H1 (cell line): ENCODE data around the gene PARD3. TPM values are rescaled to one million over a fixed set of nuclear protein-coding genes. Genes with fewer than 3 reads are reported as not detected.

Experiments
- CTCF ChIA-PET: fragments of 300-600 bp; sonication (Branson Sonifier 250); formaldehyde crosslinking; loops from one replicate; lab custom pipeline; 2021; ENCODE audit not compliant: partially characterized antibody; lab: Charles Lee
- POLR2A ChIA-PET: fragments of 300-600 bp; sonication (Branson Sonifier 250); formaldehyde crosslinking; loops from one replicate; lab custom pipeline; 2021; ENCODE audit warnings: inconsistent platforms; ENCODE audit not compliant: partially characterized antibody; lab: Charles Lee
- DNase-seq, 2 experiments: peaks; one replicate each; pipeline versions ENCODE4 v3.0.0 to v3.0.0-alpha.2; 2010 to 2022; ENCODE audit warnings: low spot score in 2 of 2, low read depth in 1 of 2, mixed read lengths in 1 of 2
- FAIRE-seq: peaks from 2 replicates; lab custom pipeline; 2011; peaks lifted over from hg19 to GRCh38; lab: Jason Lieb, UNC
- H2AFZ ChIP-seq: 2 replicates; pipeline ENCODE4 v1.8.1; 2012; ENCODE audit warnings: low read length, inconsistent platforms
- H2AK5ac ChIP-seq: 2 replicates; pipeline ENCODE4 v1.6.1; 2013; ENCODE audit warnings: low read depth, low read length
- H2BK120ac ChIP-seq: replicated peaks from 2 replicates; pipeline ENCODE3; 2013; ENCODE audit warnings: low read depth, low read length, inconsistent platforms
- H2BK12ac ChIP-seq: 2 replicates; pipeline ENCODE4 v1.6.1; 2013; ENCODE audit warnings: low read depth, low read length
- H2BK15ac ChIP-seq: 2 replicates; pipeline ENCODE4 v1.6.1; 2013; ENCODE audit warnings: low read length
- H2BK20ac ChIP-seq: 2 replicates; pipeline ENCODE4 v1.6.1; 2013; ENCODE audit warnings: low read length
- H2BK5ac ChIP-seq: 2 replicates; pipeline ENCODE4 v1.6.1; 2013; ENCODE audit warnings: low read depth, low read length
- H3K14ac ChIP-seq: 2 replicates; pipeline ENCODE4 v1.6.1; 2013; ENCODE audit warnings: inconsistent platforms; ENCODE audit not compliant: insufficient read length
- H3K18ac ChIP-seq: 2 replicates; pipeline ENCODE4 v1.6.1; 2013; ENCODE audit warnings: low read length; ENCODE audit errors: extremely low read depth
- H3K23ac ChIP-seq: 2 replicates; pipeline ENCODE4 v1.6.1; 2013; ENCODE audit warnings: inconsistent platforms; ENCODE audit not compliant: insufficient read length
- H3K23me2 ChIP-seq: 2 replicates; pipeline ENCODE4 v1.6.1; 2013; ENCODE audit warnings: low read depth, low read length
- H3K27ac ChIP-seq: 2 replicates; pipeline ENCODE4 v1.6.1; 2011; ENCODE audit warnings: low read depth, low read length, inconsistent platforms
- H3K27me3 ChIP-seq, 4 experiments: replicated peaks in 1 of 4; 1 replicate in 1 of 4; 2 replicates in 3 of 4; pipeline versions ENCODE4 v1.6.1 to v1.8.1; 2011 to 2013; ENCODE audit warnings: low read length in 3 of 4, mild to moderate bottlenecking in 3 of 4, inconsistent platforms in 2 of 4, mixed read lengths in 2 of 4, moderate library complexity in 1 of 4; ENCODE audit not compliant: control insufficient read depth in 3 of 4, insufficient read depth in 3 of 4; ENCODE audit errors: extremely low read depth in 1 of 4
- H3K36me3 ChIP-seq, 4 experiments: 2 replicates each; pipeline versions ENCODE4 v1.6.1 to v1.8.1; 2011 to 2013; ENCODE audit warnings: mild to moderate bottlenecking in 4 of 4, low read length in 3 of 4, moderate library complexity in 2 of 4, control low read depth in 1 of 4, inconsistent platforms in 1 of 4; ENCODE audit not compliant: insufficient read depth in 4 of 4, control insufficient read depth in 2 of 4
- H3K4ac ChIP-seq: replicated peaks from 2 replicates; pipeline ENCODE3; 2013; ENCODE audit warnings: low read length, low read depth, mixed read lengths, inconsistent platforms; ENCODE audit not compliant: insufficient read length
- H3K4me1 ChIP-seq, 4 experiments: replicated peaks in 1 of 4; 1 replicate in 1 of 4; 2 replicates in 3 of 4; pipeline versions ENCODE4 v1.6.1 to v1.8.1; 2011 to 2013; ENCODE audit warnings: low read length in 3 of 4, inconsistent platforms in 2 of 4, mixed read lengths in 1 of 4; ENCODE audit not compliant: insufficient read depth in 4 of 4, control insufficient read depth in 3 of 4
- H3K4me2 ChIP-seq, 2 experiments: 2 replicates each; pipeline versions ENCODE4 v1.6.1 to v1.8.1; 2011 to 2013; ENCODE audit warnings: low read depth in 2 of 2, low read length in 2 of 2, control low read depth in 1 of 2, inconsistent platforms in 1 of 2, mild to moderate bottlenecking in 1 of 2; ENCODE audit not compliant: insufficient read depth in 1 of 2
- H3K4me3 ChIP-seq, 4 experiments: fragments of 200-600, 300-600 bp in 1 of 4; sonication (generic), shearing (Covaris generic), sonication (Bioruptor Twin) in 1 of 4; 2 replicates each; pipeline versions ENCODE4 v1.5.1 to v1.8.1; 2011 to 2016; ENCODE audit warnings: low read length in 4 of 4, low read depth in 3 of 4, control low read depth in 2 of 4, inconsistent platforms in 2 of 4, mild to moderate bottlenecking in 2 of 4, mixed read lengths in 1 of 4, moderate library complexity in 1 of 4; ENCODE audit not compliant: insufficient read depth in 2 of 4; ENCODE audit errors: extremely low read depth in 1 of 4
- H3K56ac ChIP-seq: replicated peaks from 2 replicates; pipeline ENCODE3; 2013; ENCODE audit warnings: low read depth, mild to moderate bottlenecking, mixed read lengths, low read length, inconsistent platforms; ENCODE audit not compliant: insufficient read length
- H3K79me1 ChIP-seq: 2 replicates; pipeline ENCODE4 v1.6.1; 2013; ENCODE audit warnings: low read depth, low read length, control low read depth
- H3K79me2 ChIP-seq, 2 experiments: 2 replicates each; pipeline versions ENCODE4 v1.6.1 to v1.8.1; 2012 to 2013; ENCODE audit warnings: low read length in 2 of 2, mild to moderate bottlenecking in 2 of 2, inconsistent platforms in 1 of 2; ENCODE audit not compliant: insufficient read depth in 2 of 2, control insufficient read depth in 1 of 2
- H3K9ac ChIP-seq, 4 experiments: replicated peaks in 1 of 4; 1 replicate in 1 of 4; 2 replicates in 3 of 4; pipeline versions ENCODE4 v1.6.1 to v1.8.1; 2011 to 2013; ENCODE audit warnings: low read depth in 3 of 4, low read length in 3 of 4, control low read depth in 2 of 4, mild to moderate bottlenecking in 2 of 4, moderate library complexity in 2 of 4, inconsistent platforms in 1 of 4; ENCODE audit errors: extremely low read depth in 1 of 4
- H3K9me3 ChIP-seq, 2 experiments: 2 replicates each; pipeline versions ENCODE4 v1.6.1 to v1.8.1; 2012 to 2013; ENCODE audit warnings: mild to moderate bottlenecking in 2 of 2, moderate library complexity in 2 of 2, control low read depth in 1 of 2, inconsistent platforms in 1 of 2, low read depth in 1 of 2, low read length in 1 of 2, mixed read lengths in 1 of 2; ENCODE audit not compliant: insufficient read depth in 2 of 2
- H4K20me1 ChIP-seq, 2 experiments: replicated peaks in 1 of 2; 2 replicates each; pipeline versions ENCODE3 to v1.8.1; 2011 to 2013; ENCODE audit warnings: inconsistent platforms in 2 of 2, low read length in 2 of 2, mild to moderate bottlenecking in 1 of 2; ENCODE audit not compliant: insufficient read depth in 2 of 2, control insufficient read depth in 1 of 2
- H4K5ac ChIP-seq: 2 replicates; pipeline ENCODE4 v1.6.1; 2013; ENCODE audit warnings: low read length, low read depth, mixed read lengths, inconsistent platforms; ENCODE audit not compliant: insufficient read length
- H4K8ac ChIP-seq: 2 replicates; pipeline ENCODE4 v1.8.0; 2013; ENCODE audit warnings: mild to moderate bottlenecking, moderate library complexity, low read length, inconsistent platforms; ENCODE audit not compliant: insufficient read depth; ENCODE audit errors: extremely low read depth
- H4K91ac ChIP-seq: replicated peaks from 2 replicates; pipeline ENCODE3; 2013; ENCODE audit warnings: low read length, mixed read lengths, inconsistent platforms; ENCODE audit not compliant: insufficient read length
- CREB1 ChIP-seq: IDR thresholded peaks from 2 replicates; pipeline ENCODE4 v1.6.1; 2012; ENCODE audit warnings: inconsistent platforms
- EZH2 ChIP-seq: fragments of 200-600 bp; sonication (generic); IDR thresholded peaks from 2 replicates; pipeline ENCODE4 v1.7.1; 2012; ENCODE audit warnings: low read depth, mild to moderate bottlenecking, moderate library complexity, low read length, inconsistent platforms; ENCODE audit not compliant: severe bottlenecking
- JUN ChIP-seq: IDR thresholded peaks from 2 replicates; pipeline ENCODE4 v1.6.1; 2011; ENCODE audit warnings: low read depth, mild to moderate bottlenecking, improper control_type of control experiment, low read length
- WGBS, 2 experiments: shearing (Covaris generic) in 1 of 2; methylation state at CpG; one replicate each; pipeline versions ENCODE4 v1.1.6 to v1.1.7; 2013 to 2015; ENCODE audit warnings: low lambda C conversion rate in 2 of 2, mixed read lengths in 2 of 2, inconsistent platforms in 1 of 2, low coverage in 1 of 2, missing lambda C conversion rate in 1 of 2; ENCODE audit not compliant: insufficient replicate concordance in 2 of 2, insufficient coverage in 1 of 2, insufficient read length in 1 of 2; ENCODE audit errors: extremely low coverage in 1 of 2, missing lambda C conversion rate in 1 of 2; 5-methylcytosine and 5-hydroxymethylcytosine counted together
- polyA plus RNA-seq, 7 experiments: library from polyadenylated mRNA; depleted of rRNA in 3 of 7; stranded (reverse) in 5 of 7; unstranded in 2 of 7; fragments of >200 nt in 5 of 7; fragments of 200-250 nt in 2 of 7; gene quantifications; 1 replicate in 5 of 7; 2 replicates in 1 of 7; 4 replicates in 1 of 7; pipeline versions ENCODE4 v1.2.1 to v1.2.3, GENCODE V29; 2011 to 2013; ENCODE audit warnings: missing spikeins in 2 of 7, mixed read lengths in 2 of 7
- total RNA-seq: library from RNA; stranded (reverse); fragmentation: NEBNext Ultra II Directional; extraction: Animal tissue kit (Norgen Biotek cat#: 25700); gene quantifications from 2 replicates; pipeline ENCODE4 v1.2.1, GENCODE V29; 2021
- TF ChIP-seq, protein P1 (sequence below): IDR thresholded peaks from 2 replicates; pipeline ENCODE4 v1.6.1; 2011; ENCODE audit warnings: low read depth, mild to moderate bottlenecking, low read length; ENCODE audit not compliant: insufficient read depth

Gene PARD3
- total and polyA plus RNA-seq, 2 of the 8 experiments (the other 6 are each of a cell fraction or from before 2014, with no cell fraction given): 19.7 to 49.1 TPM

- H3K4ac ChIP-seq: no peak overlapping the region
- FAIRE-seq (no peak), DNase-seq (no peak)
- no peak overlapping the region for H4K91ac ChIP-seq
- H2BK20ac ChIP-seq: no peak overlapping the region
- peaks cover 14% of the 10 kb centered on the region for H3K79me1 ChIP-seq
- H3K9ac ChIP-seq: no peak overlapping the region
- H2AFZ ChIP-seq: no peak overlapping the region
- peaks cover 0 to 64% of the 10 kb centered on the region in 2 experiments; a peak in 2 of 4 replicates for H3K79me2 ChIP-seq
- H3K36me3 ChIP-seq: no peaks in the 10 kb centered on the region; a peak in 1 of 8 replicates
- no peak overlapping the region for H3K4me3 ChIP-seq
- H2AK5ac ChIP-seq: no peak overlapping the region
- peaks cover 0 to 15% of the 10 kb centered on the region in 2 experiments for H4K20me1 ChIP-seq
- H4K5ac ChIP-seq: no peak overlapping the region
- H2BK120ac ChIP-seq: no peak overlapping the region
- H3K56ac ChIP-seq: no peak overlapping the region
- H2BK12ac ChIP-seq: no peak overlapping the region
- no peaks in the 10 kb centered on the region for H3K27me3 ChIP-seq
- 85% methylated on average over 4 of the region's 4 CpGs; no CpG with 5 or more reads in 1 of the 2 experiments for WGBS, 2 experiments
- ChIA-PET POLR2A (no interaction called here), CTCF (interaction anchor here (0.7 to 1.9 kb wide), 2 partner anchors 15 to 35 kb away, joined by 3 to 7 read pairs; no protein-coding TSS in a partner anchor)
- no peak overlapping the region for H2BK15ac ChIP-seq
- no peak overlapping the region for H4K8ac ChIP-seq
- no peak overlapping the region for H3K4me2 ChIP-seq
- H3K23me2 ChIP-seq: no peaks in the 10 kb centered on the region
- H3K9me3 ChIP-seq: no peaks in the 10 kb centered on the region
- H3K14ac ChIP-seq: no peak overlapping the region
- no peak overlapping the region for H3K23ac ChIP-seq
- H2BK5ac ChIP-seq: no peak overlapping the region
- peaks cover 0 to 7% (median 2%) of the 10 kb centered on the region in 4 experiments; a peak in 2 of 7 replicates for H3K4me1 ChIP-seq
- no peak overlapping the region for H3K18ac ChIP-seq
- H3K27ac ChIP-seq: no peak overlapping the region
- TF ChIP-seq EZH2 (no peak), JUN (no peak), CREB1 (no peak)
- TF ChIP-seq, protein P1, sequence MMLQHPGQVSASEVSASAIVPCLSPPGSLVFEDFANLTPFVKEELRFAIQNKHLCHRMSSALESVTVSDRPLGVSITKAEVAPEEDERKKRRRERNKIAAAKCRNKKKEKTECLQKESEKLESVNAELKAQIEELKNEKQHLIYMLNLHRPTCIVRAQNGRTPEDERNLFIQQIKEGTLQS: no peak
Measured at GRCh38 chr10:34698248-34698831, 116.8 kb downstream of the PARD3 start.
